ENCODE measurements around the gene GJA10. TPM values are rescaled to one million over a fixed set of nuclear protein-coding genes. Genes with fewer than 3 reads are reported as not detected.
A peak's percentile ranks its signal among the peaks of the same experiment; 100 is the strongest.
"Not testable (repeated sequence)": the region's sequence is repeated elsewhere in the genome, so short reads cannot be mapped to it uniquely, and the experiment has no call there.

Gene GJA10
- total RNA-seq, 2 donors from 2014 or later: not detected

DNA sequence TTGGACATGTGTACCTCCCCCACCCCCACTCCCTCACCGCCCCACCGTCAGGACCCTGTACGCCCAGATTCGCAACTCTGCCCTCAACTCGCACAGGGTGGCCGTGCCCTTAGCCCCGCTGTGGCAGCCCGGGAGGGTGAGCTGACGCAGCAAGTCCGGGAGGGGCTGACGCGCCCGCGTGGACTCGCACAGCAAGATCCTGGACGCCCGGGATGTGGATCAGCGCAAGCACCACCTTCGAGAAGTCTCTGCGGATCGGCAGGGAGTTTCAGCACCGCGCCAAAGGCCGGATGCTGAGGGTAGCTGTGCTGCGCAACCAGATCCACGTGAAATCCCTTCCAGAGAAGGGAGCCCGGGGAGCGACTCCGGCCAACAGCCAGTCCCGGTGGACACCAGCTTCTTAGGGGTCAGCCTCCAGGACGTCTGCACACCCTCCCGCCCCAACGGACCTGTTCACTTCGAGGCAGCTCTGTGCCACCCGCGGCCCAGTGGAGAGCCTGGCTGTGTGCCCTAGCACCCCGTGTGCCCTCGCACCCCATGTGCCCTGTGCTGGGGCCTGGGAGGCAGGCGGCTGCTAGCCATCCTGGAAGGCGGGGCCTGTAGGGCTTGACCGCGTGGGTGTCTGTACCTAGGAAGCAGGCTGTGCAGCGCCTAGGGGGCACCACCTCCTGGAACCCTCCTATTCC, 6.7 kb upstream of the GJA10 start:
- Histone ChIP-seq H3K36me3 (no peaks in the 10 kb centered on the region), H3K27me3 (replicated peaks; ENCODE audit: insufficient read depth) (no peaks in the 10 kb centered on the region), H3K9me3 (no peaks in the 10 kb centered on the region), H3K27ac (no peak overlapping the region), H3K4me1 (ENCODE audit: control insufficient read depth in 1 of 2, low read depth in 2 of 2) (no peaks in the 10 kb centered on the region), H3K4me3 (peak overlapping the region; percentile 38)
- TF ChIP-seq, protein P1, sequence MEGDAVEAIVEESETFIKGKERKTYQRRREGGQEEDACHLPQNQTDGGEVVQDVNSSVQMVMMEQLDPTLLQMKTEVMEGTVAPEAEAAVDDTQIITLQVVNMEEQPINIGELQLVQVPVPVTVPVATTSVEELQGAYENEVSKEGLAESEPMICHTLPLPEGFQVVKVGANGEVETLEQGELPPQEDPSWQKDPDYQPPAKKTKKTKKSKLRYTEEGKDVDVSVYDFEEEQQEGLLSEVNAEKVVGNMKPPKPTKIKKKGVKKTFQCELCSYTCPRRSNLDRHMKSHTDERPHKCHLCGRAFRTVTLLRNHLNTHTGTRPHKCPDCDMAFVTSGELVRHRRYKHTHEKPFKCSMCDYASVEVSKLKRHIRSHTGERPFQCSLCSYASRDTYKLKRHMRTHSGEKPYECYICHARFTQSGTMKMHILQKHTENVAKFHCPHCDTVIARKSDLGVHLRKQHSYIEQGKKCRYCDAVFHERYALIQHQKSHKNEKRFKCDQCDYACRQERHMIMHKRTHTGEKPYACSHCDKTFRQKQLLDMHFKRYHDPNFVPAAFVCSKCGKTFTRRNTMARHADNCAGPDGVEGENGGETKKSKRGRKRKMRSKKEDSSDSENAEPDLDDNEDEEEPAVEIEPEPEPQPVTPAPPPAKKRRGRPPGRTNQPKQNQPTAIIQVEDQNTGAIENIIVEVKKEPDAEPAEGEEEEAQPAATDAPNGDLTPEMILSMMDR (IDR thresholded peaks at IDR 0.05): no peak
- no peak for ATAC-seq (ENCODE audit: insufficient number of reproducible peaks, low FRiP score, low read depth)
- DNase-seq (ENCODE audit: low spot score): no peak

DNA sequence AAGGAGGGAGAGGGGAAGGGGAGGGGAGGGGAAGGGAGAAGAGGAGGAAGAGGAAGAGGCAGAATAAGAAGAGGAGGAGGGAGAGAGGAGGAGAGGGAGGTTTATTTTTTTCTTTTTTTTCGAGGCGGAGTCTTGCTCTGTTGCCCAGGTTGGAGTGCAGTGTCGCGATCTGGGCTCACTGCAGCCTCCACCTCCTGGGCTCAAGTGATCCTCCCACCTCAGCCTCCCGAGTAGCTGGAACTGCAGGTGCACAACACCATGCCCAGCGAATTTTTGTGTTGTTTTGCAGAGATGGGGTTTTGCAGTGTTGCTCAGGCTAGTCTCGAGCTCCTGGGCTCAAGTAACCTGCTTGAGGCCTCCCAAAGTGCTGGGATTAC, 6.1 kb upstream of the GJA10 start:
- DNase-seq (ENCODE audit: low spot score): no peak
- TF ChIP-seq, protein P1 (IDR thresholded peaks at IDR 0.05): no peak
- Histone ChIP-seq H3K36me3 (no peaks in the 10 kb centered on the region), H3K4me1 (ENCODE audit: control insufficient read depth in 1 of 2, low read depth in 2 of 2) (no peaks in the 10 kb centered on the region), H3K27me3 (replicated peaks; ENCODE audit: insufficient read depth) (no peaks in the 10 kb centered on the region), H3K27ac (no peak overlapping the region), H3K9me3 (no peaks in the 10 kb centered on the region), H3K4me3 (no peak overlapping the region)
- ATAC-seq (ENCODE audit: insufficient number of reproducible peaks, low FRiP score, low read depth): no peak

DNA sequence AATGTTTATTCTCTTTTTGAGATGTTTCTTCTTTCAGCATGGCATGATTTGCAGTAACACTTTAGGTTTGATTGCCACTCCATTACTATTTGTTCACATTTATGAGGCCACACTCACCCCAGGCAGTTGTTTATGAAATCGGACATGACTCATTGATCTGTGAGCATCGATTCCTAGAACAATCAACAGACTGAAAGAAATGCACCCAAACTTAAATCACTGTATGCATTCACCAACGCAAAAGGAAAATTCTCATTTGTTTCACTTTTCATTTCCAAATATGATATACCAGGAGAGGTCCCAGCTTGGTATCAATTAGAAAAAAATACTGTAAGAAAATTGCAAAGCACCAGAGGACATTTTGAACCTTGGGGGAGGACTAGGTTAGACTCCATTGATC, 5.4 kb upstream of the GJA10 start:
- no peak for ATAC-seq (ENCODE audit: insufficient number of reproducible peaks, low FRiP score, low read depth)
- no peaks in the 10 kb centered on the region for H3K4me1 ChIP-seq (ENCODE audit: control insufficient read depth in 1 of 2, low read depth in 2 of 2)
- no peak for DNase-seq (ENCODE audit: low spot score)
- H3K9me3 ChIP-seq: no peaks in the 10 kb centered on the region
- no peak overlapping the region for H3K4me3 ChIP-seq
- TF ChIP-seq, protein P1 (IDR thresholded peaks at IDR 0.05): no peak
- H3K27me3 ChIP-seq (replicated peaks; ENCODE audit: insufficient read depth): no peaks in the 10 kb centered on the region
- no peak overlapping the region for H3K27ac ChIP-seq
- H3K36me3 ChIP-seq: no peaks in the 10 kb centered on the region

DNA sequence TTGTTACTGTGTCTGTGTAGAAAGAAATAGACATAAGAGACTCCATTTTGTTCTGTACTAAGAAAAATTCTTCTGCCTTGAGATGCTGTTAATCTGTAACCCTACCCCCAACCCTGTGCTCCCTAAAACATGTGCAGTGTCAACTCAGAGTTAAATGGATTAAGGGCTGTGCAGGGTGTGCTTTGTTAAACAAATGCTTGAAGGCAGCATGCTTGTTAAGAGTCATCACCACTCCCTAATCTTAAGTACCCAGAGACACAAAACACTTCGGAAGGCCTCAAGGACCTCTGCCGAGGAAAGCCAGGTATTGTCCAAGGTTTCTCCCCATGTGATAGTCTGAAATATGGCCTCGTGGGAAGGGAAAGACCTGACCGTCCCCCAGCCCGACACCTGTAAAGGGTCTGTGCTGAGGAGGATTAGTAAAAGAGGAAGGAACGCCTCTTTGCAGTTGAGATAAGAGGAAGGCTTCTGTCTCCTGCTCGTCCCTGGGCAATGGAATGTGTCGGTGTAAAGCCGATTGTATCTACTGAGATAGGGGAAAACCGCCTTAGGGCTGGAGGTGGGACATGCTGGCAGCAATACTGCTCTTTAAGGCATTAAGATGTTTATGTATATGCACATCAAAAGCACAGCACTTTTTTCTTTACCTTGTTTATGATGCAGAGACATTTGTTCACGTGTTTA, 3.3 kb upstream of the GJA10 start:
- H3K27me3 ChIP-seq (replicated peaks; ENCODE audit: insufficient read depth); ATAC-seq (ENCODE audit: insufficient number of reproducible peaks, low FRiP score, low read depth); H3K4me1 ChIP-seq (ENCODE audit: control insufficient read depth in 1 of 2, low read depth in 2 of 2); H3K27ac ChIP-seq; DNase-seq (ENCODE audit: low spot score); H3K36me3 ChIP-seq; H3K9me3 ChIP-seq; H3K4me3 ChIP-seq: not testable (repeated sequence)

DNA sequence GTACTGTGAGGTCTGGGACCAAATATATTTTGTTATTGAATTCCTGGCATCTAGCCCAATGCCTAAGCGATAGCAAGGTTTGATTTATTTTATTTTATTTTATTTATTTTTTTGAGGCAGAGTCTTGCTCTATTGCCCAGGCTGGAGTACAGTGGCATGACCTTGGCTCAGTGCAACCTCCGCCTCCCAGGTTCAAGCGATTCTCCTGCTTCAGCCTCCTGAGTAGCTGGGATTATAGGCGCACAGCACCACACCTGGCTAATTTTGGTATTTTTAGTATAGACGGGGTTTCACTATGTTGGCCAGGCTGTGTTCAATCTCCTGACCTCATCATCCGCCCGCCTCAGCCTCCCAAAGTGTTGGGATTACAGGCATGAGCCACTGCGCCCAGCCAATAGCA, 1.7 kb upstream of the GJA10 start:
- ATAC-seq (ENCODE audit: insufficient number of reproducible peaks, low FRiP score, low read depth): not testable (repeated sequence)

GRCh38 chr6:89895276-89895874, 1.1 kb downstream of the GJA10 start:
- DNase-seq (ENCODE audit: low spot score) (no peak), ATAC-seq (ENCODE audit: insufficient number of reproducible peaks, low FRiP score, low read depth) (no peak)

More for the DNA sequence above, 1.7 kb upstream of the GJA10 start:
- not testable (repeated sequence) for H3K9me3 ChIP-seq; H3K4me3 ChIP-seq; H3K27ac ChIP-seq; H3K4me1 ChIP-seq (ENCODE audit: control insufficient read depth in 1 of 2, low read depth in 2 of 2); DNase-seq (ENCODE audit: low spot score); H3K27me3 ChIP-seq (replicated peaks; ENCODE audit: insufficient read depth); H3K36me3 ChIP-seq

GRCh38 chr6:89910001-89910901, 16.0 kb downstream of the GJA10 start:
- not testable (repeated sequence) for H3K27ac ChIP-seq; H3K36me3 ChIP-seq; H3K27me3 ChIP-seq (replicated peaks; ENCODE audit: insufficient read depth); ATAC-seq (ENCODE audit: insufficient number of reproducible peaks, low FRiP score, low read depth); H3K9me3 ChIP-seq; DNase-seq (ENCODE audit: low spot score); H3K4me3 ChIP-seq; H3K4me1 ChIP-seq (ENCODE audit: control insufficient read depth in 1 of 2, low read depth in 2 of 2)

More at GRCh38 chr6:89895276-89895874, 1.1 kb downstream of the GJA10 start:
- Histone ChIP-seq H3K9me3 (no peaks in the 10 kb centered on the region), H3K27me3 (replicated peaks; ENCODE audit: insufficient read depth) (no peaks in the 10 kb centered on the region), H3K4me3 (no peak overlapping the region), H3K27ac (no peak overlapping the region), H3K36me3 (no peaks in the 10 kb centered on the region), H3K4me1 (ENCODE audit: control insufficient read depth in 1 of 2, low read depth in 2 of 2) (no peaks in the 10 kb centered on the region)
- TF ChIP-seq, protein P1 (IDR thresholded peaks at IDR 0.05): no peak
